Hepatocyte (in vitro differentiated cells): ENCODE measurements around the gene LSM7. TPM values are rescaled to one million over a fixed set of nuclear protein-coding genes. Genes with fewer than 3 reads are reported as not detected.

Experiments used
- DNase-seq: peaks from one replicate; pipeline ENCODE4 v3.0.0-alpha.2; 2016; ENCODE audit warnings: low spot score
- H2AFZ ChIP-seq: fragments of 200-600 bp; sonication (generic); 2 replicates; pipeline ENCODE4 v1.6.0; 2016; ENCODE audit warnings: antibody characterized with exemption, mild to moderate bottlenecking
- H3K27ac ChIP-seq: fragments of 200-600 bp; sonication (generic); 2 replicates; pipeline ENCODE4 v1.5.1; 2016; ENCODE audit warnings: mild to moderate bottlenecking
- H3K27me3 ChIP-seq: fragments of 200-600 bp; sonication (generic); 2 replicates; pipeline ENCODE4 v1.6.1; 2016
- H3K36me3 ChIP-seq: fragments of 200-600 bp; sonication (generic); replicated peaks from 2 replicates; pipeline ENCODE4 v1.5.1; 2016; ENCODE audit warnings: low read depth; ENCODE audit not compliant: insufficient read depth
- H3K4me1 ChIP-seq: fragments of 200-600 bp; sonication (generic); 2 replicates; pipeline ENCODE4 v1.5.1; 2016; ENCODE audit warnings: mild to moderate bottlenecking, moderate library complexity; ENCODE audit not compliant: insufficient read depth
- H3K4me2 ChIP-seq: fragments of 200-600 bp; sonication (generic); 2 replicates; pipeline ENCODE4 v1.6.0; 2016
- H3K4me3 ChIP-seq: fragments of 200-600 bp; sonication (generic); 2 replicates; pipeline ENCODE4 v1.5.1; 2016; ENCODE audit warnings: mild to moderate bottlenecking
- H3K79me2 ChIP-seq: fragments of 200-600 bp; sonication (generic); 2 replicates; pipeline ENCODE4 v1.6.0; 2017; ENCODE audit warnings: mild to moderate bottlenecking
- H3K9me2 ChIP-seq: fragments of 200-600 bp; sonication (generic); replicated peaks from 2 replicates; pipeline ENCODE4 v1.6.0; 2017; ENCODE audit warnings: mild to moderate bottlenecking; ENCODE audit not compliant: insufficient read depth
- H3K9me3 ChIP-seq: fragments of 200-600 bp; sonication (generic); 2 replicates; pipeline ENCODE4 v1.5.1; 2016; ENCODE audit warnings: low read depth, mild to moderate bottlenecking
- H4K20me1 ChIP-seq: fragments of 200-600 bp; sonication (generic); 2 replicates; pipeline ENCODE4 v1.6.0; 2016; ENCODE audit warnings: mild to moderate bottlenecking; ENCODE audit not compliant: insufficient read depth, poor library complexity, severe bottlenecking
- CTCF ChIP-seq: fragments of 200-600 bp; sonication (generic); IDR thresholded peaks from 2 replicates; pipeline ENCODE4 v1.5.1; 2016; ENCODE audit warnings: antibody characterized with exemption, mild to moderate bottlenecking; ENCODE audit not compliant: poor library complexity
- EZH2 ChIP-seq: fragments of 200-600 bp; sonication (generic); IDR thresholded peaks from 2 replicates; pipeline ENCODE4 v1.6.1; 2016; ENCODE audit warnings: antibody characterized with exemption, mild to moderate bottlenecking, borderline replicate concordance
- EZH2phosphoT487 ChIP-seq: fragments of 200-600 bp; sonication (generic); IDR thresholded peaks from one replicate; pipeline ENCODE4 v1.6.1; 2018; ENCODE audit warnings: antibody characterized with exemption, mild to moderate bottlenecking, low read depth, moderate library complexity; ENCODE audit not compliant: unreplicated experiment, severe bottlenecking
- WGBS: methylation state at CpG from one replicate; pipeline ENCODE4 v1.1.6; 2016; ENCODE audit warnings: low lambda C conversion rate; ENCODE audit errors: missing lambda C conversion rate; 5-methylcytosine and 5-hydroxymethylcytosine counted together
- polyA plus RNA-seq: library from polyadenylated mRNA; unstranded; fragments of >200 nt; fragmentation: Nextera tagmentation; extraction: Ambion mirVana; gene quantifications from 2 replicates; pipeline ENCODE4 v1.2.1, GENCODE V29; 2016
- total RNA-seq: library from RNA; depleted of rRNA; stranded (reverse); fragments of >200 nt; gene quantifications from 2 replicates; pipeline ENCODE4 v1.2.3, GENCODE V29; 2014

The LSM7 gene
- total and polyA plus RNA-seq, 2 experiments from 2014 or later: 150 to 190 TPM

GRCh38 chr19:2363419-2363818 lies 35.0 kb upstream of the LSM7 start:
- TF ChIP-seq EZH2phosphoT487: no peak
- TF ChIP-seq EZH2: no peak
- no peak for TF ChIP-seq CTCF
- Histone ChIP-seq H3K9me2 (no peaks in the 10 kb centered on the region), H3K4me3 (no peak overlapping the region), H3K27ac (no peak overlapping the region), H3K4me1 (no peaks in the 10 kb centered on the region), H3K9me3 (no peaks in the 10 kb centered on the region), H3K36me3 (no peaks in the 10 kb centered on the region), H2AFZ (no peak overlapping the region), H3K4me2 (no peak overlapping the region), H3K27me3 (peaks cover 15% of the 10 kb centered on the region), H3K79me2 (no peaks in the 10 kb centered on the region), H4K20me1 (no peaks in the 10 kb centered on the region)
- no peak for DNase-seq
- 91% methylated on average over 11 of the region's 17 CpGs for WGBS

- H3K9me3 ChIP-seq: no peaks in the 10 kb centered on the region
- no peak for DNase-seq
- no peaks in the 10 kb centered on the region for H3K36me3 ChIP-seq
- no peak overlapping the region for H2AFZ ChIP-seq
- H4K20me1 ChIP-seq: no peaks in the 10 kb centered on the region
- H3K4me3 ChIP-seq: no peak overlapping the region
- H3K27me3 ChIP-seq: peaks cover 15% of the 10 kb centered on the region
- H3K4me2 ChIP-seq: no peak overlapping the region
- no peak overlapping the region for H3K27ac ChIP-seq
- TF ChIP-seq CTCF (no peak), EZH2phosphoT487 (no peak), EZH2 (no peak)
- WGBS: 85% methylated on average over 15 of the region's 15 CpGs
- no peaks in the 10 kb centered on the region for H3K9me2 ChIP-seq
- H3K4me1 ChIP-seq: no peaks in the 10 kb centered on the region
- H3K79me2 ChIP-seq: no peaks in the 10 kb centered on the region
Observed at GRCh38 chr19:2362970-2363300, 34.5 kb upstream of the LSM7 start.

- H3K4me2 ChIP-seq: no peak overlapping the region
- no peaks in the 10 kb centered on the region for H3K36me3 ChIP-seq
- TF ChIP-seq EZH2phosphoT487: no peak
- TF ChIP-seq CTCF: no peak
- no peak for TF ChIP-seq EZH2
- no peak overlapping the region for H3K27ac ChIP-seq
- no peak overlapping the region for H3K4me3 ChIP-seq
- H3K27me3 ChIP-seq: peaks cover 15% of the 10 kb centered on the region
- H4K20me1 ChIP-seq: no peaks in the 10 kb centered on the region
- no peak overlapping the region for H2AFZ ChIP-seq
- no peaks in the 10 kb centered on the region for H3K79me2 ChIP-seq
- H3K4me1 ChIP-seq: no peaks in the 10 kb centered on the region
- 92% methylated on average over 11 of the region's 11 CpGs for WGBS
- no peak for DNase-seq
- no peaks in the 10 kb centered on the region for H3K9me2 ChIP-seq
- H3K9me3 ChIP-seq: no peaks in the 10 kb centered on the region
Observed at GRCh38 chr19:2362046-2362969, 33.9 kb upstream of the LSM7 start.
